ENCODE results near the gene CLCC1. TPM values are rescaled to one million over a fixed set of nuclear protein-coding genes. Genes with fewer than 3 reads are reported as not detected.

CLCC1 gene
- polyA plus RNA-seq, 1 donor from 2014 or later = 28.7 TPM

DNA sequence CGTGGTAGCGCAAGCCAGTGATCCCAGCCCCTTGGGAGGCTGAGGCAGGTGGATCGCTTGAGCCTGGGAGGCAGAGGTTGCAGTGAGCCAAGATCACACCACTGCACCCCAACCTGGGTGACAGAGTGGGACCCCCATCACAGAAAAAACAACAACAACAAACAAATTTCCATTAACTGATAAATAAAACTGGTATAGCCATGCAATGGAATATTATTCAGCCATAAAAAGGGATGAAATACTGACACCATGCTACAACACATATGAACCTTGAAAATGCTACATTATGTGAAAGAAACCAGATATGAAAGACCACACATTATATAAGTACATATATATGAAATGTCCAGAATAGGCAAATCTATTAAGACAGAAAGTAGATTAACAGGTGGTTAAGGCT lies 12.0 kb downstream of the CLCC1 start:
- H3K9me2 ChIP-seq (ENCODE audit: insufficient read depth, low read length) = no peaks in the 10 kb centered on the region

GRCh38 chr1:108949044-108949443 lies 14.2 kb downstream of the CLCC1 start:
- Histone ChIP-seq H3K36me3 (ENCODE audit: insufficient read depth, low read length) (no peaks in the 10 kb centered on the region), H4K20me1 (ENCODE audit: insufficient read depth) (no peaks in the 10 kb centered on the region), H3K27ac (ENCODE audit: low read length) (no peak overlapping the region), H3F3A (ENCODE audit: insufficient read depth, low read length, poor library complexity, severe bottlenecking) (no peaks in the 10 kb centered on the region), H3K9me2 (ENCODE audit: insufficient read depth, low read length) (no peaks in the 10 kb centered on the region), H3K9ac (ENCODE audit: low read length) (no peak overlapping the region), H3K4me2 (ENCODE audit: low read length) (no peak overlapping the region), H3K4me3 (ENCODE audit: low read length) (no peak overlapping the region), H3K9me3 (ENCODE audit: low read length) (no peaks in the 10 kb centered on the region), H2AFZ (ENCODE audit: low read depth, low read length) (no peak overlapping the region), H3K27me3 (ENCODE audit: insufficient read depth, low read depth, low read length) (no peaks in the 10 kb centered on the region), H3K79me2 (replicated peaks; ENCODE audit: insufficient read depth, low read length) (peaks cover 8% of the 10 kb centered on the region)
- no peak for TF ChIP-seq CTCF (IDR thresholded peaks at IDR 0.05; ENCODE audit: poor library complexity, severe bottlenecking)
- no peak for TF ChIP-seq TAF1 (IDR thresholded peaks at IDR 0.05; ENCODE audit: low read depth)
- TF ChIP-seq POLR2AphosphoS5 (IDR thresholded peaks at IDR 0.05) = no peak
- no peak for TF ChIP-seq RAD21 (conservative IDR thresholded peaks at IDR 0.05)
- TF ChIP-seq REST (IDR thresholded peaks at IDR 0.05; ENCODE audit: borderline replicate concordance) = no peak

More for the DNA sequence above, 12.0 kb downstream of the CLCC1 start:
- Histone ChIP-seq H4K20me1 (ENCODE audit: insufficient read depth) (no peaks in the 10 kb centered on the region), H3K27ac (ENCODE audit: low read length) (no peak overlapping the region), H3K4me3 (ENCODE audit: low read length) (no peak overlapping the region), H3F3A (ENCODE audit: insufficient read depth, low read length, poor library complexity, severe bottlenecking) (no peaks in the 10 kb centered on the region), H3K9ac (ENCODE audit: low read length) (no peak overlapping the region), H3K36me3 (ENCODE audit: insufficient read depth, low read length) (no peaks in the 10 kb centered on the region), H3K79me2 (replicated peaks; ENCODE audit: insufficient read depth, low read length) (peaks cover 9% of the 10 kb centered on the region), H3K27me3 (ENCODE audit: insufficient read depth, low read depth, low read length) (no peaks in the 10 kb centered on the region), H3K4me2 (ENCODE audit: low read length) (no peak overlapping the region), H2AFZ (ENCODE audit: low read depth, low read length) (no peak overlapping the region), H3K9me3 (ENCODE audit: low read length) (no peaks in the 10 kb centered on the region)
- TF ChIP-seq RAD21 (conservative IDR thresholded peaks at IDR 0.05) (no peak), POLR2AphosphoS5 (IDR thresholded peaks at IDR 0.05) (no peak), REST (IDR thresholded peaks at IDR 0.05; ENCODE audit: borderline replicate concordance) (no peak), CTCF (IDR thresholded peaks at IDR 0.05; ENCODE audit: poor library complexity, severe bottlenecking) (no peak), TAF1 (IDR thresholded peaks at IDR 0.05; ENCODE audit: low read depth) (no peak), SMC3 (conservative IDR thresholded peaks at IDR 0.05; ENCODE audit: poor library complexity) (no peak), EP300 (conservative IDR thresholded peaks at IDR 0.05; ENCODE audit: poor library complexity, severe bottlenecking) (no peak), MXI1 (conservative IDR thresholded peaks at IDR 0.05; ENCODE audit: poor library complexity, severe bottlenecking) (no peak), EZH2 (IDR thresholded peaks at IDR 0.05; ENCODE audit: borderline replicate concordance, insufficient read depth, low read length, poor library complexity, severe bottlenecking) (no peak)

Data from neural cell (in vitro differentiated cells).